SK-N-SH (cell line): ENCODE measurements around the gene CNOT1. TPM values are rescaled to one million over a fixed set of nuclear protein-coding genes. Genes with fewer than 3 reads are reported as not detected.
"Not testable (repeated sequence)": the region's sequence is repeated elsewhere in the genome, so short reads cannot be mapped to it uniquely, and the experiment has no call there.

Source experiments
- CTCF ChIA-PET: fragments of 300-600, 350-600 bp; formaldehyde crosslinking; extraction: SDS; loops from one replicate; lab custom pipeline; 2021; lab: Yijun Ruan, JAX
- POLR2A ChIA-PET: fragments of 350-600 bp; sonication (Branson Sonifier 250); formaldehyde crosslinking; extraction: SDS; loops from one replicate; lab custom pipeline; 2020; ENCODE audit warnings: antibody characterized with exemption, inconsistent platforms; lab: Yijun Ruan, JAX
- DNase-seq: peaks from one replicate; pipeline ENCODE4 v3.0.0; 2012
- H2AFZ ChIP-seq: fragments of 200-600 bp; sonication (generic); 2 replicates; pipeline ENCODE4 v1.8.1; 2016; ENCODE audit warnings: antibody characterized with exemption, mild to moderate bottlenecking, low read depth
- H3F3A ChIP-seq: fragments of 200-600 bp; sonication (generic); replicated peaks from 2 replicates; pipeline ENCODE3; 2016; ENCODE audit warnings: antibody characterized with exemption, mild to moderate bottlenecking; ENCODE audit not compliant: insufficient read depth
- H3K27ac ChIP-seq, 2 experiments: fragments of 200-500 bp in 1 of 2; fragments of 200-600 bp in 1 of 2; sonication (Bioruptor generic) in 1 of 2; sonication (generic), shearing (Covaris generic) in 1 of 2; 2 replicates each; pipeline versions ENCODE4 v1.5.1 to v1.6.1; 2014 to 2016; ENCODE audit warnings: low read depth in 2 of 2, inconsistent platforms in 1 of 2, low read length in 1 of 2, mild to moderate bottlenecking in 1 of 2, mixed read lengths in 1 of 2
- H3K27me3 ChIP-seq: fragments of 200-600 bp; sonication (generic), shearing (Covaris generic); 2 replicates; pipeline ENCODE4 v1.6.1; 2016; ENCODE audit warnings: mixed run types; ENCODE audit not compliant: insufficient read depth
- H3K36me3 ChIP-seq, 2 experiments: fragments of 200-500 bp in 1 of 2; fragments of 200-600 bp in 1 of 2; sonication (Bioruptor generic) in 1 of 2; sonication (generic) in 1 of 2; replicated peaks in 1 of 2; 2 replicates each; pipeline versions ENCODE3 to v1.5.1; 2014 to 2016; ENCODE audit warnings: low read length in 1 of 2, mild to moderate bottlenecking in 1 of 2; ENCODE audit not compliant: insufficient read depth in 2 of 2, control insufficient read depth in 1 of 2
- H3K4me1 ChIP-seq, 2 experiments: fragments of 200-500 bp in 1 of 2; fragments of 200-600 bp in 1 of 2; sonication (Bioruptor generic) in 1 of 2; sonication (generic), shearing (Covaris generic) in 1 of 2; 2 replicates each; pipeline versions ENCODE4 v1.5.1 to v1.6.1; 2014 to 2016; ENCODE audit warnings: low read depth in 1 of 2, low read length in 1 of 2, mixed run types in 1 of 2; ENCODE audit not compliant: insufficient read depth in 2 of 2, control insufficient read depth in 1 of 2
- H3K4me2 ChIP-seq: fragments of 200-600 bp; sonication (generic), shearing (Covaris generic); 2 replicates; pipeline ENCODE4 v1.6.1; 2017; ENCODE audit warnings: mixed run types
- H3K4me3 ChIP-seq, 2 experiments: fragments of 200-500 bp in 1 of 2; fragments of 200-600 bp in 1 of 2; sonication (Bioruptor generic) in 1 of 2; sonication (generic), shearing (Covaris generic) in 1 of 2; 2 replicates each; pipeline versions ENCODE4 v1.5.1 to v1.8.1; 2014 to 2016; ENCODE audit warnings: low read depth in 2 of 2, inconsistent platforms in 1 of 2, low read length in 1 of 2, mild to moderate bottlenecking in 1 of 2, mixed read lengths in 1 of 2, moderate library complexity in 1 of 2
- H3K79me2 ChIP-seq: fragments of 200-600 bp; sonication (generic); 2 replicates; pipeline ENCODE4 v1.8.1; 2017; ENCODE audit warnings: mild to moderate bottlenecking; ENCODE audit not compliant: insufficient read depth
- H3K9ac ChIP-seq: fragments of 200-600 bp; sonication (generic); 2 replicates; pipeline ENCODE4 v1.6.1; 2017; ENCODE audit warnings: mixed run types
- H3K9me2 ChIP-seq: fragments of 200-600 bp; sonication (generic); 2 replicates; pipeline ENCODE4 v1.6.1; 2017; ENCODE audit warnings: mixed run types
- H3K9me3 ChIP-seq: fragments of 200-600 bp; sonication (generic); 2 replicates; pipeline ENCODE4 v1.6.1; 2017; ENCODE audit warnings: mixed run types, mild to moderate bottlenecking, moderate library complexity
- H4K20me1 ChIP-seq: fragments of 200-600 bp; sonication (generic); 2 replicates; pipeline ENCODE4 v1.6.1; 2017; ENCODE audit warnings: mild to moderate bottlenecking, mixed run types; ENCODE audit not compliant: insufficient read depth
- EP300 ChIP-seq, 2 experiments: IDR thresholded peaks; 2 replicates each; pipeline versions ENCODE4 v1.4.0 to v1.6.1; 2012; ENCODE audit warnings: borderline replicate concordance in 1 of 2, low read depth in 1 of 2, low read length in 1 of 2
- FOSL2 ChIP-seq: IDR thresholded peaks from 2 replicates; pipeline ENCODE4 v1.4.0; 2012; ENCODE audit warnings: low read depth, mild to moderate bottlenecking, moderate library complexity, borderline replicate concordance
- FOXM1 ChIP-seq: IDR thresholded peaks from 2 replicates; pipeline ENCODE4 v1.4.0; 2012; ENCODE audit warnings: low read depth, mild to moderate bottlenecking
- GATA2 ChIP-seq: sonication (generic); formaldehyde crosslinking; IDR thresholded peaks from 2 replicates; pipeline ENCODE4 v1.5.0; 2020; ENCODE audit warnings: mild to moderate bottlenecking, missing genetic modification reagents
- JUND ChIP-seq: IDR thresholded peaks from 2 replicates; pipeline ENCODE4 v1.4.0; 2012
- MXI1 ChIP-seq: IDR thresholded peaks from 2 replicates; pipeline ENCODE4 v1.6.1; 2012; ENCODE audit warnings: mild to moderate bottlenecking, low read depth, low read length, improper control_type of control experiment
- POLR2AphosphoS5 ChIP-seq: IDR thresholded peaks from 2 replicates; pipeline ENCODE4 v1.6.1; 2012; ENCODE audit warnings: low read depth, low read length
- RAD21 ChIP-seq: IDR thresholded peaks from 2 replicates; pipeline ENCODE4 v1.6.1; 2012; ENCODE audit warnings: mild to moderate bottlenecking, low read length
- REST ChIP-seq: IDR thresholded peaks from 2 replicates; pipeline ENCODE4 v1.6.1; 2012; ENCODE audit warnings: mild to moderate bottlenecking, low read depth, low read length, moderate library complexity
- SMC3 ChIP-seq: IDR thresholded peaks from 2 replicates; pipeline ENCODE4 v1.6.1; 2012; ENCODE audit warnings: low read depth, low read length, improper control_type of control experiment
- TAF1 ChIP-seq: IDR thresholded peaks from 2 replicates; pipeline ENCODE4 v1.6.1; 2012; ENCODE audit warnings: low read depth, mild to moderate bottlenecking, low read length, moderate library complexity, borderline replicate concordance
- TCF12 ChIP-seq: IDR thresholded peaks from 2 replicates; pipeline ENCODE4 v1.4.0; 2012
- USF2 ChIP-seq: fragments of 150-350 bp; IDR thresholded peaks from 2 replicates; pipeline ENCODE4 v1.6.1; 2017; ENCODE audit warnings: antibody characterized with exemption, low read length, low read depth, borderline replicate concordance
- YY1 ChIP-seq: IDR thresholded peaks from 2 replicates; pipeline ENCODE4 v1.4.0; 2012; ENCODE audit warnings: low read depth, mild to moderate bottlenecking
- WGBS: methylation state at CpG from one replicate; pipeline ENCODE4 v1.1.6; 2017; ENCODE audit warnings: low lambda C conversion rate; 5-methylcytosine and 5-hydroxymethylcytosine counted together
- polyA plus RNA-seq, 3 experiments: library from polyadenylated mRNA; depleted of rRNA; stranded (reverse); fragments of >200 nt; gene quantifications; 2 replicates each; pipeline ENCODE4 v1.2.3, GENCODE V29; 2012

CNOT1 gene
- polyA plus RNA-seq, 1 of the 3 experiments (the other 2 are of a cell fraction): 77.8 TPM

DNA sequence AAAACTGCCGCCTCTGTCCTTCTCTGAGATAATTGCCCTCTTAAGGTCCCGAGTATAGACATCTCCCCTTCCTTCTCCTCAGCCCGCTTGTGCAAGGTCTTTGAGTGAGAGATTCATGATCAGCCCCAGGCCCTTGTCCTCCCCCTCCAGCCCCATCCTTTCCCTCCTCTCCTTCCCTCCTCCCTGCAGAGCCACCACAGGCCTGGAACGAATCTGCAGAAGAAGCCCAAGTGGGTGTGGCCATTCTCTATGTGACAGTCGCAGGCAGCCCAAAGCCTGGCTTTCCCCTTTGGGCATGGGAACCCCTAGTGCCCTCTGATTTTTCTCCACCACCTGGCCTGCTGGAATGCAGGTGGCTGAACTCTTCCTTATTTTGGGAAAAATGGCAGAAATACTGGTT, 136.9 kb downstream of the CNOT1 start:
- ChIA-PET POLR2A (no interaction called here), CTCF (interaction anchor here (0.9 to 13.4 kb wide), 6 partner anchors 19 to 263 kb away, joined by 3 to 542 read pairs (median 4); no protein-coding TSS in a partner anchor)
- Histone ChIP-seq H4K20me1 (no peaks in the 10 kb centered on the region), H3K4me3 (no peak overlapping the region), H3K79me2 (no peaks in the 10 kb centered on the region), H3K4me2 (no peak overlapping the region), H3K9me2 (no peaks in the 10 kb centered on the region), H3F3A (peaks cover 10% of the 10 kb centered on the region), H3K9me3 (no peaks in the 10 kb centered on the region), H3K9ac (no peak overlapping the region), H2AFZ (no peak overlapping the region), H3K36me3 (no peaks in the 10 kb centered on the region), H3K4me1 (peaks cover 6 to 39% of the 10 kb centered on the region in 2 experiments; a peak in 2 of 4 replicates), H3K27ac (no peak overlapping the region), H3K27me3 (no peaks in the 10 kb centered on the region)
- 65% methylated on average over 5 of the region's 5 CpGs for WGBS
- TF ChIP-seq MXI1 (no peak), JUND (no peak), EP300 (IDR thresholded peaks at IDR 0.05; ENCODE audit: borderline replicate concordance in 1 of 2, low read depth in 1 of 2, low read length in 1 of 2) (no peak), USF2 (no peak), POLR2AphosphoS5 (no peak), RAD21 (no peak)
- DNase-seq: peak; percentile 53

- ChIA-PET CTCF (interaction anchor here (1.3 to 13.4 kb wide), 3 partner anchors 27 to 169 kb away, joined by 4 to 542 read pairs (median 7); no protein-coding TSS in a partner anchor), POLR2A (no interaction called here)
- Histone ChIP-seq H4K20me1 (no peaks in the 10 kb centered on the region), H3F3A (peaks cover 10% of the 10 kb centered on the region), H2AFZ (no peak overlapping the region), H3K9me2 (no peaks in the 10 kb centered on the region), H3K4me2 (no peak overlapping the region), H3K9me3 (no peaks in the 10 kb centered on the region), H3K79me2 (no peaks in the 10 kb centered on the region), H3K4me1 (peaks cover 6 to 41% of the 10 kb centered on the region in 2 experiments; a peak in 2 of 4 replicates), H3K27me3 (no peaks in the 10 kb centered on the region), H3K4me3 (no peak overlapping the region), H3K36me3 (no peaks in the 10 kb centered on the region), H3K9ac (no peak overlapping the region), H3K27ac (no peak overlapping the region)
- no peak for TF ChIP-seq GATA2 (CRISPR knock-in tag)
- TF ChIP-seq TCF12: no peak
- TF ChIP-seq FOSL2: no peak
- no peak for TF ChIP-seq REST
- no peak for TF ChIP-seq RAD21
- TF ChIP-seq FOXM1: no peak
- no peak for TF ChIP-seq SMC3
- TF ChIP-seq YY1: no peak
- TF ChIP-seq MXI1: no peak
- TF ChIP-seq TAF1: no peak
- DNase-seq: no peak
- WGBS: 91% methylated on average over 4 of the region's 4 CpGs
Measured at GRCh38 chr16:58492066-58492465, 137.6 kb downstream of the CNOT1 start.

GRCh38 chr16:58490539-58490938, 139.1 kb downstream of the CNOT1 start:
- H3K27ac ChIP-seq, DNase-seq, H3K9ac ChIP-seq, H4K20me1 ChIP-seq, H3F3A ChIP-seq, H3K79me2 ChIP-seq, H2AFZ ChIP-seq, H3K36me3 ChIP-seq, H3K4me2 ChIP-seq, H3K9me3 ChIP-seq, H3K27me3 ChIP-seq, H3K4me3 ChIP-seq, H3K9me2 ChIP-seq: not testable (repeated sequence)
- CTCF ChIA-PET: interaction anchor here (13.4 kb wide), 1 partner anchor 149 kb away, joined by 542 read pairs; no protein-coding TSS in a partner anchor
- 91% methylated on average over 7 of the region's 8 CpGs for WGBS
- POLR2A ChIA-PET: interaction anchor here (0.5 kb wide), 1 partner anchor 367 kb away, joined by 5 read pairs; no protein-coding TSS in a partner anchor
- peaks cover 3 to 30% of the 10 kb centered on the region in 2 experiments; a peak in 2 of 4 replicates for H3K4me1 ChIP-seq
